ENCODE results near the gene SIGLEC1. TPM values are rescaled to one million over a fixed set of nuclear protein-coding genes. Genes with fewer than 3 reads are reported as not detected.
A peak's percentile ranks its signal among the peaks of the same experiment; 100 is the strongest.

SIGLEC1 gene
- total RNA-seq, 1 donor from 2014 or later, result 0.04 TPM

DNA sequence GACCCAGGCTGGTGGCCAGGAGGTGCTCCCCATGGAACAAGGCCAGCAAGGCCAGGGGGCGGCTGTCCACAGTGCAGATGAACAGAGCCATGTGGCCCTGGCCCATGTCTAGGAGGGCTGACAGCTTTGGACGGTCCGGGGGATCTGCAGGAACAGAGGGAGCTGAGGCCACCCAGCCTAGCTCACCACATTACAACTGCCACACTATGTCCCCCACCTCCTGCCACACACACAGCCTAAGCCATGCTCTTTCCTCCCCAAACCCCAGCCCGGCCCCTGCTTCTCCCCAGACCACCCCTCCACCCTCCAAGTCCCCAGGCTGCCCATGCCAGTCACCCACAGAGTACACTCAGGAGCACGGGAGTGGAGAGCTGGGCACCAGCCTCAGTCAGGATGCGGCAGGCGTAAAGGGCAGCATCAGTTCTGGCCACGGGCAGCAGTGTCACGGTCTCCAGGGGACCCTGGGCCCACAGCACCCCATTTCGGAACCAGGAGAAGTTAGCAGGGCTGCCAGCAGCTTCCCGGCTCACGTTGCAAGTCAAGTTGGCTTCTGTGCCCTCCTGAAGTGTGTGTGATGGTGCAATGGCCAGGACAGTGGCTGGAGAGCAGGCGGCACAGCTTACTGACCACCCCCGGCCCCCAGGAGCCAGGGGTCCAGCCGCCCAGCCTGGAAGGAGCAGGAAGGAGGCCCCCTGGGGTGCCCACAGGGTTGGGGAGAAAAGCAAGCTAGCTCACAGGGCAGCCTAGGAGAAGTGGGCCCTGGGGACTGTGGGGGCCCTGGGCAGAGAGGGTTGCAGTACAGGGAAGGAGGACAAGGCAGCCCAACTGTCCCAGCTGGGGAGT, 15.4 kb downstream of the SIGLEC1 start:
- Mint-ChIP-seq H3K4me1 (peaks cover 2% of the 10 kb centered on the region), H3K27me3 (ENCODE audit: low read depth) (no peaks in the 10 kb centered on the region), H3K27ac (no peak overlapping the region), H3K4me3 (no peak overlapping the region), H3K36me3 (no peaks in the 10 kb centered on the region), H3K9me3 (no peaks in the 10 kb centered on the region)
- TF ChIP-seq, protein P1, sequence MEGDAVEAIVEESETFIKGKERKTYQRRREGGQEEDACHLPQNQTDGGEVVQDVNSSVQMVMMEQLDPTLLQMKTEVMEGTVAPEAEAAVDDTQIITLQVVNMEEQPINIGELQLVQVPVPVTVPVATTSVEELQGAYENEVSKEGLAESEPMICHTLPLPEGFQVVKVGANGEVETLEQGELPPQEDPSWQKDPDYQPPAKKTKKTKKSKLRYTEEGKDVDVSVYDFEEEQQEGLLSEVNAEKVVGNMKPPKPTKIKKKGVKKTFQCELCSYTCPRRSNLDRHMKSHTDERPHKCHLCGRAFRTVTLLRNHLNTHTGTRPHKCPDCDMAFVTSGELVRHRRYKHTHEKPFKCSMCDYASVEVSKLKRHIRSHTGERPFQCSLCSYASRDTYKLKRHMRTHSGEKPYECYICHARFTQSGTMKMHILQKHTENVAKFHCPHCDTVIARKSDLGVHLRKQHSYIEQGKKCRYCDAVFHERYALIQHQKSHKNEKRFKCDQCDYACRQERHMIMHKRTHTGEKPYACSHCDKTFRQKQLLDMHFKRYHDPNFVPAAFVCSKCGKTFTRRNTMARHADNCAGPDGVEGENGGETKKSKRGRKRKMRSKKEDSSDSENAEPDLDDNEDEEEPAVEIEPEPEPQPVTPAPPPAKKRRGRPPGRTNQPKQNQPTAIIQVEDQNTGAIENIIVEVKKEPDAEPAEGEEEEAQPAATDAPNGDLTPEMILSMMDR (IDR thresholded peaks at IDR 0.05; ENCODE audit: unreplicated experiment), result no peak
- no peak for DNase-seq (ENCODE audit: low spot score in 2 of 2, unreplicated experiment in 2 of 2)

DNA sequence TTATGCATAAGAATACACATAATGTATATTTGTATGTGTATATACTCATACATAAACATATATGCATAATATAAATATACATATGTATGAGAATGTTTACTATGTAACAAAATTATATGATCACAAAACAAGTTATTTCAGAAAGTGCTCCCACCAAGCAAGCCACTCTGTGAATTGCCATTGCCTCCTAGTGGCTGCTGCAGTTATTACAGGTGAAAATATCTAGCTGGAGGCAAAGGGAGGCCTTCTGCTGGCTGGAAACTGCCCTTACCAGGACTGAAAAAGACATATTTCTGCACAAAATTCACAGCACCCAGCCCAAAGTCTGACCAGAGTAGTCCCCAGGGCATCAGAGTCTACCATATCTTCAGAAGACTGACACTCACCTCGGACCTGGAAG, 16.2 kb downstream of the SIGLEC1 start:
- no peaks in the 10 kb centered on the region for H3K9me3 Mint-ChIP-seq
- peaks cover 2% of the 10 kb centered on the region for H3K4me1 Mint-ChIP-seq
- H3K27me3 Mint-ChIP-seq (ENCODE audit: low read depth), result no peaks in the 10 kb centered on the region
- TF ChIP-seq, protein P1 (IDR thresholded peaks at IDR 0.05; ENCODE audit: unreplicated experiment), result peak; percentile 59
- no peaks in the 10 kb centered on the region for H3K36me3 Mint-ChIP-seq
- no peak overlapping the region for H3K4me3 Mint-ChIP-seq
- DNase-seq (ENCODE audit: low spot score in 2 of 2, unreplicated experiment in 2 of 2), result no peak
- no peak overlapping the region for H3K27ac Mint-ChIP-seq

DNA sequence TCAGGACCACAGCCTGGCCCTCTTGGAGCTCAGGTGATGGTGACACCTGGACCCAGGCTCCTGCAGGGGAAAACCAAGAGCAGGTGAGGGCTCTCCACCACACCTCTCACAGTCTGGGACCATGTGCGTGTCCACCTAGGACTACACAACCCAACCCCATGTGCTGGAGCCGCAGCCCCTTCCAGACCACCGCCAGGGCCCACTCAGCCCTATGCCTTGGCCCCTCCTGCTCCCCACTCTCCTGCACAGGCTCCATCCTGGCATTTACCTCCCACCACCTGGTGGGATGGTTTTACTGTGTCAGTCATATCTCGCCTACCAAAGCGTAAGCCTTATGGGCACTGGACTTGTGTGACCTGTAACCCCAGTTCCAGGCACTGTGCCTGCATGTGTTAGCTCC, 17.5 kb downstream of the SIGLEC1 start:
- H3K9me3 Mint-ChIP-seq, result no peaks in the 10 kb centered on the region
- no peak for DNase-seq (ENCODE audit: low spot score in 2 of 2, unreplicated experiment in 2 of 2)
- TF ChIP-seq, protein P1 (IDR thresholded peaks at IDR 0.05; ENCODE audit: unreplicated experiment), result no peak

DNA sequence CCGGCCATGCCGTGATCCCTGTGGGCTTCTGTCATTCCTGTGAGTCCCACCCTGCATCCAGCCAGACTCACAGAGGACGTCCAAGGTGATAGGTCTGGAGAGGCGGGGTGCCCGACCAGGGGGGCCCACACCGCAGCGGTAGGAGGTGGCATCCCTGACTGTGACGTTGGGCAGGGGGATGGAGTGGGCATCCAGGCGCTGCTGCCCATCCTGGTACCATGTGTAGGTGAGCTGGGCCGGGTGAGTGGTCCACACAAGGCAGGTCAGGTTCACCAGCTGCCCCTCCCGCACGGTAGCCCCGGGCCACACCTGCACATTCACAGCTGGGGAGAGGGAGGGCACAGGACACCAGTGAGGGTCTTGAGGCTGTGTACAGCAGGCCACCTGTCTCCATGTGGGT, 19.0 kb downstream of the SIGLEC1 start:
- TF ChIP-seq, protein P1 (IDR thresholded peaks at IDR 0.05; ENCODE audit: unreplicated experiment), result no peak
- Mint-ChIP-seq H3K9me3 (no peaks in the 10 kb centered on the region), H3K27ac (no peak overlapping the region), H3K36me3 (no peaks in the 10 kb centered on the region), H3K4me1 (no peaks in the 10 kb centered on the region), H3K27me3 (ENCODE audit: low read depth) (peaks cover 2% of the 10 kb centered on the region), H3K4me3 (no peak overlapping the region)
- no peak for DNase-seq (ENCODE audit: low spot score in 2 of 2, unreplicated experiment in 2 of 2)

More for the DNA sequence above, 17.5 kb downstream of the SIGLEC1 start:
- no peak overlapping the region for H3K4me3 Mint-ChIP-seq
- no peak overlapping the region for H3K27ac Mint-ChIP-seq
- H3K4me1 Mint-ChIP-seq, result peaks cover 2% of the 10 kb centered on the region
- no peaks in the 10 kb centered on the region for H3K27me3 Mint-ChIP-seq (ENCODE audit: low read depth)
- no peaks in the 10 kb centered on the region for H3K36me3 Mint-ChIP-seq

DNA sequence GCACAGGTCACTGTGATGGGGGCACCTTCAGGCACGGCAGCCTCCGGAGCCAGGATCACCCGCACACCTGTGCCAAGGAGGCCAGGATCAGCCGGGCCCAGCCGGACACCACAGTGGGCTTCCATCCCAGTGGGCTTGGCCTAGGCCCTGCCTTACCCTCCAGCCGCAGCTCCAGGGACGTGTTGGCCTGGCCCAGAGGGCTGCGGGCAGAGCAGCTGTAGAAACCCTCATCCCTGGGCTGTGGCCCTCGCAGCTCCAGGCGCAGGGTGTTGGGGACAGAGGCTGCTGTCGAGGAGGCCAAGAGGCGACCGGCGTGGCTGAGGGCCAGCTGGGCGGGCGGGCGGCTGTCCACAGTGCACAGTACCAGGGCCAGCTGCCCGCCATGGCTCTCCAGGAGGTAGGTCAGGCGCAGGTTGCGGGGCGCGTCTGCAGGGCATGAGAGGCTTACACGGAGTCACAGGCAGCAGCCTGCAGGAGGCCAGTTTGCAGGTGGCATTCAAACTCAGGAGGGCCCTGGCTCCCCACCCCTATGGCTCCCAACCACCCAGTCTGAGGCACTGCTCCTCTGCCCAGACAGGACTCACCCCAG, 19.6 kb downstream of the SIGLEC1 start:
- H3K9me3 Mint-ChIP-seq, result no peaks in the 10 kb centered on the region
- no peak overlapping the region for H3K4me3 Mint-ChIP-seq
- H3K27ac Mint-ChIP-seq, result no peak overlapping the region
- peaks cover under 1% of the 10 kb centered on the region for H3K4me1 Mint-ChIP-seq
- TF ChIP-seq, protein P1 (IDR thresholded peaks at IDR 0.05; ENCODE audit: unreplicated experiment), result no peak
- H3K27me3 Mint-ChIP-seq (ENCODE audit: low read depth), result peaks cover 2% of the 10 kb centered on the region
- no peak for DNase-seq (ENCODE audit: low spot score in 2 of 2, unreplicated experiment in 2 of 2)
- H3K36me3 Mint-ChIP-seq, result no peaks in the 10 kb centered on the region

All from mesothelial cell of epicardium (in vitro differentiated cells).